ENCODE measurements around the gene CDR2L.
"Not testable (repeated sequence)": the region's sequence is repeated elsewhere in the genome, so short reads cannot be mapped to it uniquely, and the experiment has no call there.

Gene CDR2L

GRCh38 chr17:75012346-75013091, 25.1 kb downstream of the CDR2L start, which contains the start of gene MRPL58:
MRPL58 (plus strand) TSS chr17:75012670; CDS start chr17:75012687, 17 bp downstream.
- DNase-seq: peak; percentile 84

- no peak for DNase-seq
These were observed 25.7 kb downstream of the CDR2L start for GRCh38 chr17:75013092-75013559.

GRCh38 chr17:75019146-75019545, 31.7 kb downstream of the CDR2L start:
- DNase-seq: no peak

DNA sequence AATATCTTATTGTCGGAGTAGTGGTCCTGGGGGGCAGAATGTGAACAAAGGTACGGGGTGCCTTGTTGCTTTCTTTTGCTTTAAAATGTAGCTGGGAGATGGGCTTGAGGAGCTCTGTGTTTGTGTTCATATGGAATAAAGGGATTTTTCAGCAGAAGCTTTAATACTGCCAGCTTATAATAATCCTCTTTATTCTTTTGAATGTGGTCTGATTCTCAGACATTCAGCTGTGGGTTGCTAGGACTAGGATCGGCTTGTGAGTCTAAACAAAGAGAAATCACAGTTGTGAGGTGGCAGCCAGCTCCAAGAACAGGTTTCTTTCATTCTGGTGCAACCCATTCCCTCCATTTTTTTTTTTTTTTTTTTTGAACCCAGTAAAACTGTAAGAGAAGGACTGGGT, 32.3 kb downstream of the CDR2L start:
- no peak for DNase-seq

DNA sequence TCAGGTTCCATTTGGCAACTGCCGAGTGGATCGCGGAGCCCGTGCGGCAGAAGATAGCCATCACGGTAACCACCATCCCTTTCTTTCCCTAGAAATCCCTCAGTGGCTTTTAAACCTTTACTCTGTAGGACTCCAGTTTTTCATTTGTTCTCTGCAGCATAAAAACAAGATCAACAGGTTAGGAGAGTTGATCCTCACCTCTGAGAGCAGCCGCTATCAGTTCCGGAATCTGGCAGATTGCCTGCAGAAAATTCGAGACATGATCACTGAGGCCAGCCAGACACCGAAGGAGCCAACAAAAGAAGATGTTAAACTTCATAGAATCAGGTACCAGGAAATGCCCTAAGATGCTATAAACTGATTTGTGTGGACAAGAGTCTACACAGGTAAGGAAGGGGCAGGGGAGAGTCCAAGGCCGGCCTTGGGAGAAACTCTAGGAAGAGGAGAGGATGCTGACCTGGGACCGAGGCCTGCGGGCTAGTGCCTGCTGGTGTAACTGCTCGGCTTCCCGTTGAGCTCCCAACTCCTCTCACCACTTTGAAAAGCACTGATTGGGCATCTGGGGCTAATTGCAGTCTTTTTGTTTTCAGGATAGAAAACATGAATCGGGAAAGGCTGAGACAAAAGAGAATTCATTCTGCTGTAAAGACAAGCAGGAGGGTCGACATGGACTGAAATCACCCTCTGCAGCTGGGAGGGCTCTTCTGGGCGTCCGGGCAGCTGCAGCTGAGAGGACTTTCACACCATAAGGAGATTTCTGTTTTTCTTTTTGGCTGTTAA, 33.1 kb downstream of the CDR2L start:
- no peak for DNase-seq

DNA sequence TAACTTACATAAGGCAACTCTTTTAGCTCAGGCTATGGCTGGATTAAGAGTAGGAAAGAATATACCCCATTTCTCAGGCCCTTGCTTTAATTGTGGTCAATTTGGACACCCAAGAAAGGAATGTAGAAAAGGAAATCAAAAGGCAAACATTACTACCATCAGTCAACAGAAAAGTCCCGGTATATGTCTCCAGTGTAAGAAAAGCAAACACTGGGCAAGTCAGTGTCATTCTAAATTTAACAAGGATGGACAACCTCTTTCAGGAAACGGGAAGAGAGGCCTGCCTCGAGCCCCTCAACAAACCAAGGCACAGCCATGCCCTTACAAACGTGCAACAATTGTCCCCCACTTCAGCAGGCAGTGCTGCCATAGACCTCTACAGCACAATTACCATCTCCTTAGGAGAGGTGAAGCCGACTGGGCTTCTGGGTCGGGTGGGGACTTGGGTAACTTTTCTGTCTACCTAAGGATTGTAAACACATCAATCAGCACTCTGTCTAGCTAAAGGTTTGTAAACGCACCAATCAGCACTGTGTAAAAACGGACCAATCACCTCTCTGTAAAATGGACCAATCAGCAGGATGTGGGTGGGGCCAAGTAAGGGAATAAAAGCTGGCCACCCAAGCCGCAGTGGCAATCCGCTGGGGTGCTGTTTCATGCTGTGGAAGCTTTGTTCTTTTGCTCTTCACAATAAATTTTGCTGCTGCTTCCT, 37.4 kb downstream of the CDR2L start:
- no peak for DNase-seq

DNA sequence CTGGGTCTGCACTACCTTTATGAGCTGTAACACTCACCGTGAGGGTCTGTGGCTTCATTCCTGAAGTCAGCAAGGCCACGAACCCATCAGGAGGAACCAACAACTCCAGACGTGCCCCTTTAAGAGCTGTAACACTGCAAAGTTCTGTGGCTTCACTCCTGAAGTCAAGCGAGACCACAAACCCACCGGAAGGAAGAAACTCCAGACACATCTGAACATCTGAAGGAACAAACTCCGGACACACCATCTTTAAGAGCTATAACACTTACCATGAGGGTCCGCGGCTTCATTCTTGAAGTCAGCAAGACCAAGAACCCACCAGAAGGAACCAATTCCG, 37.9 kb downstream of the CDR2L start:
- DNase-seq: not testable (repeated sequence)

DNA sequence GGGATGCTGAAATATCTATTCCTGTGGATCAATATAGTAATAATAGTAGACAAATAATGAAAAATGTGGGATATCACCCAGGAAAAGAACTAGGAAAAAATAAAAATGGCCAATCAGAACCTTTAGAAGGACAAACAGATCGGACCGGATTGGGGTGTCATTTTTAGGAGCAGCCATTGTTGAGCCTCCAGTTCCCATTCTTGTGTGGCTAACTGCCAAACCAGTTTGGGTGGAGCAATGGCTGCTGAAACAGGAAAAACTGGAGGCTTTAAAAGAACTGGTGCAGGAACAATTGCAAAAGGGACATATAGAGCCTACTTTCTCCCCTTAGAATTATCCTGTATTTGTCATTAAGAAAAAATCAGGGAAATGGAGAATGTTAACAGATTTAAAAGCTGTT, 39.2 kb downstream of the CDR2L start:
- DNase-seq: not testable (repeated sequence)

GRCh38 chr17:75030161-75030560, 42.7 kb downstream of the CDR2L start:
- no peak for DNase-seq

GRCh38 chr17:75031972-75032719, 44.7 kb downstream of the CDR2L start:
- peak; percentile 83 for DNase-seq

DNA sequence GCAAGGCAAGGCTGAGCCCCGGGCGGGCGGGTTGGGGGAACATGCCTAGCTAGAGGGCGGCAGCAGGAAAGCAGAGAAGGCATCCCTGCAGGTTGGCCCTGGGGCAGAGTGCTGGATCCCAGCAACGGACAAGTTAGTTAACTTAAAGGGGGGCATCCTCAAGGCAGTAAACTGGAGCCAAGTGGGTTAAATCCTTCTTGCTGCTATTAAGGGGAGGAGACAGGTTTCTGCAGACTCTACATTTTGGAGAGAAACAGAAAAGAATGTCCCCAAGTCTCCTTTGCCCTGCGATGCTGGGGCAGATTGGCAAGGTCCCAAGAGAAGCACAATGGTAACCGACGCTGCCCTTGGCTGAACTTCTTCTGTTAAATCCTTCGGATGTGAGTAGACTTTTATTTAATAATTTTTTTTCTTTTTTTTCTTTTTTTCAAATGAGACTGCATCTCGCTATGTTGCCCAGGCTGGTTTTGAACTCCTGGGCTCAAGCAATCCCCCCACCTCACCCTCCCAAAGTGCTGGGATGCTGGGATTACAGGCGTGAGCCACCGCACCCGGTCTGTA, 45.4 kb downstream of the CDR2L start:
- DNase-seq: no peak

- DNase-seq: peak; percentile 89
These were observed 46.2 kb downstream of the CDR2L start for GRCh38 chr17:75033346-75034235.

DNA sequence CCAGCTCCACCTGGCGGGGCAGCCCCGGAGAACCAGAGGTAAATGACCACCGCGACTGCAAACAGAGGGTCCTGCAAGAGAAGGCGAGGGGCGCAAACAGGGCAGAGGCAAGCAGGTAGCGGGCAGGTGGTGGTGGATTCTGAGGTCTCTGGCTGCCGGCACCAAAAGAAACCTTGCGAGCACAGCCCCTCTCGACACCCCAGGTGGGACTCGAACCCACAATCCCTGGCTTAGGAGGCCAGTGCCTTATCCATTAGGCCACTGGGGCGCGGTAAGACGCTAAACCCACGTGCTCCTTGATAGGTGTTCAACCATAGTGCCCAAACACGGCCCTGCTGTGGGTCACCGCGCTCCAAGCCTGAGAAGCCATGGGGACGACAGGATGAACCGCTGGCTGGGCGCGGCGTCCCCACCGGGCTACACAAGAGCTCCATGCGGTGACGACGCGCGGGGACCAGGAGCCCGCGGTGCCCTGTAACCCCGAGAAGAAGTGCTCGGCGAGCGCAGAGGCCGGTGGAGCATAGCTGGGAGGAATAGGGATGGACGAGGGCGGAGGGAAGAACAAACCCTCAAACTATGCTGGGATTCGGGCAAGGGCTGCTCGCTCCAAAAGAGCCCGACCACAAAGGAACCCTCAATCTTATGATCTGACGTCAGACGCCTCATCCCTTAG, 46.9 kb downstream of the CDR2L start:
- DNase-seq: peak; percentile 81

GRCh38 chr17:75036643-75037268, 49.3 kb downstream of the CDR2L start:
- peak; percentile 60 for DNase-seq

DNA sequence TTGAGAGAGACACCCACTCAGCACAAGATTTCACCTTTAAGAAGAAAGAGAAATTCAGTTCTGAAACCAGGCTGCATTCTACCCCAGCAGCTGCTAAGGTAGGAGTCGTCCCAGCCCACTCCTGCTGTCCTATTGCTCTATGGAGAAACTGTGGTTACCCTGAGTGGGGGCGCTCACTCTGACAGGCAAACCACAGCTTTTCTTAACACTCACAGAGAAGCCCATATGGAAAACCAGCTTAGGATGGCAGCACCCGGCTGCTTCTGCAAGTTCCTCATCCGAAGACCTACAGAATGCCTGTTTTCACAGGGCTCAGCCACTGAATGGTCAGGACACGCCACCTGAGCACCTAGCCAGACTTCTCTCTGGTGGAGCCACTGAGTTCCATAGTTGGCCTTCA, 51.8 kb downstream of the CDR2L start:
- DNase-seq: no peak

GRCh38 chr17:75041656-75042280, 54.3 kb downstream of the CDR2L start:
- DNase-seq: no peak

DNA sequence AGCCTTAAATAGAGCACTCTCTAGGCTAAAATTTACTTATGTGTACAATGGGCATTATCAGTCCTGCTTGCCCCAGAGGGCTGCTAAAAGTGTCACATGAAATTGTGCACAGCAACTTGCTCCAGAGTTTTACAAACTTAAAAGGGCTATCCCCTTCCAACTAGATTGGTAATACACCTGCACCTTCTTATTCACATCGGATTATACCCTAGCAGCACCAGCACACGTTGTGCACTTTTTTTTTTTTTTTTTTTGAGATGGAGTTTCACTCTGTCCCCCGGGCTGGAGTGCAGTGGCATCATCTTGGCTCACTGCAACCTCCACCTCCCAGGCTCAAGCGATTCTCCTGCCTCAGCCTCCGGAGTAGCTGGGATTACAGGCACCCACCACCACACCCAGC, 56.4 kb downstream of the CDR2L start:
- DNase-seq: not testable (repeated sequence)

- no peak for DNase-seq
These were observed 57.3 kb downstream of the CDR2L start for GRCh38 chr17:75044716-75045115.

- not testable (repeated sequence) for DNase-seq
These were observed 58.5 kb downstream of the CDR2L start for GRCh38 chr17:75045946-75046406.
